ENCODE data around the gene RNF217. TPM values are rescaled to one million over a fixed set of nuclear protein-coding genes. Genes with fewer than 3 reads are reported as not detected.
"Not testable (repeated sequence)": the region's sequence is repeated elsewhere in the genome, so short reads cannot be mapped to it uniquely, and the experiment has no call there.

The RNF217 gene
- total and polyA plus RNA-seq, 12 donors = 2.1 to 26.9 (median 13.0) TPM

DNA sequence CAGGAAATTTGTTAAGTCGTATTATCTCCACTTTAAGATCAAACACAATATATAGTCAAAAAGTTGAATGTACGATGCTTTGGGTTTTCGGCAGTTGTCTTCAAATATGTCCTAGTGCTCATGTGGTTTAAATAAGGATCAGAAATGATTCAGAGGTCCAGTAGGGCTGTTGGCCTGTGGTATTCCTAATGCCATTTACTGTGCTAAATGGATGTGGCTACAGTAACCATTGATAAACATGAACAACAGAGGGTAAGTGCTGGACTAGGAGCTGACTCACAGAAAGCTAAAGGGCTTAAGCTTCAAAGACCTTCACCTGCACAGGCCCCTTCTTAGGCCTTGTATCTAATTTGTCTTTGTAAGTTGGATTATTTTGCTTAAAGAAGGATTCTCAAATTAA, 110.8 kb downstream of the RNF217 start:
- DNase-seq (no peak), ATAC-seq (no peak)
- intact Hi-C loops (cut with DNase I) = no loop called here
- 97 to 99% methylated on average over 3 of the region's 3 CpGs for WGBS, 2 donors
- no peaks in the 10 kb centered on the region for H3K27me3 ChIP-seq
- H3K4me3 ChIP-seq = no peak overlapping the region
- peaks cover 0 to 13% (median 0%) of the 10 kb centered on the region in 9 donors for H3K4me1 ChIP-seq
- H3K9me3 ChIP-seq = no peaks in the 10 kb centered on the region
- no peak overlapping the region for H3K27ac ChIP-seq
- H3K36me3 ChIP-seq = peaks cover 0 to 18% (median 7%) of the 10 kb centered on the region in 9 donors
- TF ChIP-seq, protein P1, sequence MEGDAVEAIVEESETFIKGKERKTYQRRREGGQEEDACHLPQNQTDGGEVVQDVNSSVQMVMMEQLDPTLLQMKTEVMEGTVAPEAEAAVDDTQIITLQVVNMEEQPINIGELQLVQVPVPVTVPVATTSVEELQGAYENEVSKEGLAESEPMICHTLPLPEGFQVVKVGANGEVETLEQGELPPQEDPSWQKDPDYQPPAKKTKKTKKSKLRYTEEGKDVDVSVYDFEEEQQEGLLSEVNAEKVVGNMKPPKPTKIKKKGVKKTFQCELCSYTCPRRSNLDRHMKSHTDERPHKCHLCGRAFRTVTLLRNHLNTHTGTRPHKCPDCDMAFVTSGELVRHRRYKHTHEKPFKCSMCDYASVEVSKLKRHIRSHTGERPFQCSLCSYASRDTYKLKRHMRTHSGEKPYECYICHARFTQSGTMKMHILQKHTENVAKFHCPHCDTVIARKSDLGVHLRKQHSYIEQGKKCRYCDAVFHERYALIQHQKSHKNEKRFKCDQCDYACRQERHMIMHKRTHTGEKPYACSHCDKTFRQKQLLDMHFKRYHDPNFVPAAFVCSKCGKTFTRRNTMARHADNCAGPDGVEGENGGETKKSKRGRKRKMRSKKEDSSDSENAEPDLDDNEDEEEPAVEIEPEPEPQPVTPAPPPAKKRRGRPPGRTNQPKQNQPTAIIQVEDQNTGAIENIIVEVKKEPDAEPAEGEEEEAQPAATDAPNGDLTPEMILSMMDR (IDR thresholded peaks at IDR 0.05) = no peak

DNA sequence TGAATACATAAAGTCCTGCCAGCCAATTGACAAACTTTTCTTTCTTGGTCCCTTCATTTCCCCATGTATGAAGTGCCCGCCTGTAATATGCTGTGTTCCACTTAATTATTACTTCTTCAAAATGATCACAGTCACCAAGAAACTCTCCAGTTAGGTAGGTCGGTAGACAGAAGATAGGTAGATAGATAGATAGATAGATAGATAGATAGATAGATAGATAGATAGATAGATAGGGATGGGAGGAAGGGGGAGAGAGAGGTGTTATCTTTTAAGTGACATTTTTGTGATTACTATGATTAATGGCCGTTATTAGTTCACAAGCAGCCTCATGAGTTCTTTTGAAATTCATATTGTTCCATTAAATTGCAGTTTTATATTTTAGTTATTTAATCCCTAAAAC, 111.9 kb downstream of the RNF217 start:
- H3K4me1 ChIP-seq = peaks cover 0 to 13% (median 0%) of the 10 kb centered on the region in 9 donors
- TF ChIP-seq, protein P1 (IDR thresholded peaks at IDR 0.05) = no peak
- no peak for ATAC-seq

DNA sequence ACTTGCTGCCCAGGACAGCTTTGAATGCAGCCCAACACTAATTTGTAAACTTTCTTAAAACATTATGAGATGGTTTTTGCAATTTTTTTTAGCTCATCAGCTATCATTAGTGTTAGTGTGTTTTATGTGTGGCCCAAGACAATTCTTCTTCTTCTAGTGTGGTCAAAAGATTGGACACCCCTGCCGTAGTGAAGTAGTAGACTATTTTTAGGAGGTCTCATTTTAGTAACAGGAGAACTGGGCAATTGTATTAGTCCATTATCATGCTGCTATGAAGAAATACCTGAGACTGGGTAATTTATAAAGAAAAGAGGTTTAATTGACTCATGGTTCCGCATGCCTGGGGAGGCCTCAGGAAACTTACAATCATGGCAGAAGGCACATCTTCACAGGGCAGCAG, 112.8 kb downstream of the RNF217 start:
- H3K27ac ChIP-seq = peak overlapping the region in 2 of 10 donors; percentile 12 to 20
- DNase-seq; H3K27me3 ChIP-seq; intact Hi-C loops (cut with DNase I); H3K9me3 ChIP-seq; H3K4me3 ChIP-seq: not testable (repeated sequence)
- peak in 3 of 8 donors; percentile 66 to 84 (median 67) for ATAC-seq
- peaks cover 0 to 22% (median 7%) of the 10 kb centered on the region in 9 donors for H3K36me3 ChIP-seq
- H3K4me1 ChIP-seq = peaks cover 0 to 13% (median 0%) of the 10 kb centered on the region in 9 donors
- whole genome bisulfite sequencing, 2 donors = 67 to 82% methylated on average over 2 of the region's 2 CpGs

More for the DNA sequence above, 111.9 kb downstream of the RNF217 start:
- Histone ChIP-seq H3K36me3 (peaks cover 0 to 22% (median 7%) of the 10 kb centered on the region in 9 donors), H3K27ac (no peak overlapping the region), H3K4me3 (no peak overlapping the region), H3K9me3 (no peaks in the 10 kb centered on the region), H3K27me3 (no peaks in the 10 kb centered on the region)
- intact Hi-C loops (cut with DNase I) = no loop called here
- WGBS, 2 donors = 88 to 90% methylated on average over 3 of the region's 3 CpGs
- DNase-seq = no peak

DNA sequence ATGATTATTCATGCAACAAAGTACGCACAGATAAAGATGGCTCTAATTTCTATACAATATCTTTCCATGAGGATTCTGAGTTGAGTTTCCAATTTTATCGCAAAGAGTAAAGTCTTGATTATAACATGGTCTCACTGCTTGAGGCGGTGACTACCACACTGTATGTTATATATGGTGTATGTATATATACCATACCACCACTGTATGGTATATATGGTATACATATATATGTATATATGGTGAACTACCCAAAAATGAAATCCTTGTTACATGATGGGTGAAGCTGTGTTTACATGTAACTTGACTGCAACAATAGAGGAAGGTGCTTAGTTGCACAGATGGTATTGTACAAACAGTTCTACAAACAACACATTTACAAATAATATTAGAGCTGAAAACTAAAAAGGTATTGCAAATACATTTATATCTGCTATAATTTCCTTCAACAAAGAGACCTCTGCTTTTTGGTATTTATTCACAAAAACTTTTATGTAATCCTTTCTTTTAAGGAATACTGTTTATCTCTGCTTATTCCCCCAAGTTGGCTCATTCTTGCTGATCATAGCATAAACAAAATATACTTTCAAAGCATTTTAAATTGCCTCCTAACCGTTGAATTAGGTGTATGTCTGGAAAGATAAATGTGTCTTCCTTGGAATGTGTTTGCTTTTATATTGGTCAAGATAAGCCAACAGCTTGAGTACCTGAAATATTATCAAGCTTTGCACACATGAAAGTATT, 113.7 kb downstream of the RNF217 start:
- intact Hi-C loops (cut with DNase I) = no loop called here
- TF ChIP-seq, protein P1 (IDR thresholded peaks at IDR 0.05) = no peak
- Histone ChIP-seq H3K4me1 (peaks cover 0 to 13% (median 0%) of the 10 kb centered on the region in 9 donors), H3K27ac (peak overlapping the region in 1 of 10 donors; percentile 20), H3K36me3 (peaks cover 0 to 23% (median 7%) of the 10 kb centered on the region in 9 donors), H3K27me3 (no peaks in the 10 kb centered on the region), H3K9me3 (no peaks in the 10 kb centered on the region), H3K4me3 (no peak overlapping the region)
- no peak for ATAC-seq
- no peak for DNase-seq
- WGBS, 2 donors = 61 to 71% methylated on average over 4 of the region's 4 CpGs

DNA sequence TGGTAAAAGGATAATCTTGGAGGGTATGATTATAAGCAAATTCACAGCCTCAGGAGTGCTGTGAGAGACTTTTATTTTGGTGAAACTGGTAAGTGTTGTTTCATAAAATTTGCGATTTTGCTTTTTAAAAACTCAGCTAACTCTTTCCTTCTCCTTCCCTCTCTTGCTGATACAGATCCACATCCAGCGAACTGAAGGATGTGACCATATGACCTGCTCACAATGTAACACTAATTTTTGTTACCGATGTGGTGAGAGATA, 114.2 kb downstream of the RNF217 start:
- Histone ChIP-seq H3K27ac (no peak overlapping the region), H3K27me3 (no peaks in the 10 kb centered on the region), H3K9me3 (no peaks in the 10 kb centered on the region), H3K4me1 (peaks cover 0 to 13% (median 0%) of the 10 kb centered on the region in 9 donors), H3K36me3 (peaks cover 0 to 28% (median 7%) of the 10 kb centered on the region in 9 donors), H3K4me3 (no peak overlapping the region)
- intact Hi-C loops (cut with DNase I) = no loop called here
- 92 to 96% methylated on average over 3 of the region's 3 CpGs for WGBS, 2 donors
- TF ChIP-seq, protein P1 (IDR thresholded peaks at IDR 0.05) = no peak
- no peak for ATAC-seq
- no peak for DNase-seq
